Activated CD4-positive, CD25-positive, alpha-beta regulatory T cell (primary cell): ENCODE results near the gene VAV3.

Source experiments
- DNase-seq, 4 experiments: peaks; one replicate each; lab custom pipeline; 2025; lab: John Stamatoyannopoulos, UW

The VAV3 gene

GRCh38 chr1:107574044-107574443, 390.9 kb downstream of the VAV3 start:
- no peak for DNase-seq

DNA sequence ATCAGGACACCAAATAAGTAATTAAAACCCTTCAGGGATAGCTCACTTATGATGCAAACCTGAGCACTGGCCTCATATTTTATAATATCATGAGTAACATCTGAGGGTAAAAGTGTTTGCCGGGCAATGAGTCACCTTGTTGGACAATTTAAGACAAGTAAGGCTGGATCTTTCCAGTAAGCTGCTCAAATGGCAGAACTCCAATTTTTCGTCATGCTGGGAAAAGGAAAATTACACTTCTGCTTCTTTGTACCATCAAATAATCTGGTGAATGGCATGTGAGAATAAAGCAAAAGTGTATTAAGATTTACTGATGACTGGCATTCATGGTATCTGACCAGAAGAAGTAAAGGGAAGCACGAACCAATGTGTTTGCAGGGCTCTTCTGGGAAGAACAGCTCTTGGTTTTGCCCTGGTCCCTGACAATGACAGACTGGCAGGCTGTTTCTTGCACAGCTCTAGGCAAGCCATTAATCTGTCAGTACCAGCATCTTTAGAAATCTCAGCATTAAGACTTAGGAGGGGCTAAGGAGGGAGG, 392.2 kb downstream of the VAV3 start:
- no peak for DNase-seq

- DNase-seq = no peak
These were observed 394.2 kb downstream of the VAV3 start for GRCh38 chr1:107570768-107571167.

- no peak for DNase-seq
These were observed 401.5 kb downstream of the VAV3 start for GRCh38 chr1:107563441-107563840.

DNA sequence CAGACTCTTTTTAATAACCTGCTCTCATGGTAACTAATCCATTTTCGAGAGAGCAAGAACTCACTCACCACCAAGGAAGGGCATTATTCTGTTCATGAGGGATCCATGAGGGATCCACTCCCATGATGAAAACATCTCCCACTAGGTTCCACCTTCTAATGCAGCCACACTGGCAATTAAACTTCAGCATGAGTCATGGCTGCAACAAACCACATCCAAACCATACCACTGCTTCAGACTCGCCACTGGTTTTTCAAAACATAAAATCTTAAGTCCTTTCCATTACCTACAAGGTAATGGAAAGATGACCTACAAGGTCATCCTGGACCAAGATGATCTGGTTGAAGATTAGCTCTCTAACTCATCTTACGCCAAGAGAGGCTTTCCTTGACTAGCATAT, 405.1 kb downstream of the VAV3 start:
- DNase-seq = no peak

GRCh38 chr1:107557095-107557494, 407.9 kb downstream of the VAV3 start:
- no peak for DNase-seq

DNA sequence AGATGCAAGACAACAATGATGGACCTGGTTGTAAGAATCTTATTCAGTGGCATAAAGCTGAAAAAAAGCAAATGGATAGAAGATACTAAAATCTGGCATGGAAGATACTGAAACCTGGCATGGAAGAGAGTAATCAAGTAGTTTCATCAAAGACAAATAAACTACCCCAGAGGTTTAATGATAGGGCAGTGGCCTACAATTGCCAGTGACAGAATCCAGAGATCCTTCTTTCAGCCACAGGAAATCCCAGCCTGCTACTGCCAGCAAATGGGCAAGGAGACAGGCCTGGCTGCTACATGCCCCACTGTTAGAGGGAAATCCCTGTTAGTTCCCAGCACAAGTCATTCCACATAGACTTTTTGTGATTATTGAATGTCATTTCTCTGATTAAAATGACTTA, 409.4 kb downstream of the VAV3 start:
- DNase-seq = no peak

GRCh38 chr1:107552781-107553180, 412.2 kb downstream of the VAV3 start:
- no peak for DNase-seq

- DNase-seq = no peak
These were observed 413.5 kb downstream of the VAV3 start for GRCh38 chr1:107551456-107551855.

DNA sequence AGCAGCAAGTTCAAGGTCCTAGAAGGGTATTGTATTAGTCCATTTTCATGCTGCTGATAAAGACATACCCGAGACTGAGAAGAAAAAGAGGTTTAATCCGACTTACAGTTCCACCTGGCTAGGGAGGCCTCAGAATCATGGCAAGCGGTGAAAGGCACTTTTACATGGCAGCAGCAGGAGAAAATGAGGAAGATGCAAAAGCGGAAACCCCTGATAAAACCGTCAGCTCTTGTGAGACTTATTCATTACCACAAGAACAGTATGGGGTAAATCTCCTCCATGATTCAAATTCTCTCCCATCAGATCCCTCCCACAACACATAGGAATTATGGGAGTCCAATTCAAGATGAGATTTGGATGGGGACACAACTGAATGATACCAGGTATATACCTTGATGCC, 414.6 kb downstream of the VAV3 start:
- no peak for DNase-seq

GRCh38 chr1:107549152-107549810, 415.7 kb downstream of the VAV3 start:
- DNase-seq = no peak

GRCh38 chr1:107548276-107548675, 416.7 kb downstream of the VAV3 start:
- DNase-seq = no peak

GRCh38 chr1:107547363-107548155, 417.4 kb downstream of the VAV3 start:
- DNase-seq = no peak

DNA sequence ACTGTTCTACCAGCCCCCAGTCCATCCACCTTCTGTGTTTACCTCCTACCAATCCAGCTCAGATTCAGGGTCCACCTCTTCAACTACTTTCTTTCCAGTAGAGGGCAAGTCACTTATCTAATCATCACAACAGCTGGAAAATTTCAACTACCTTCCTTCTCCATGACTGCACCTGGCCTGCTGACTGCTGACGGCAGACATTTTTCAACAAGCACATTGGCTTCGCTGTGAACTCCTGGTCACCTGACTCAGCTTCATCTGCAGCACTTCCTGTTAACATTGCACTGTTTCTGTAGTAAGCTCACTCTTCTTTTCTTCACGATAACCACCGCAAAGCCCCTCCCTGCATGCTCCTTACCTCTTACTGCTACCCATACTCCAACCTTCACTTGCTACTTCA, 418.4 kb downstream of the VAV3 start:
- DNase-seq = no peak

DNA sequence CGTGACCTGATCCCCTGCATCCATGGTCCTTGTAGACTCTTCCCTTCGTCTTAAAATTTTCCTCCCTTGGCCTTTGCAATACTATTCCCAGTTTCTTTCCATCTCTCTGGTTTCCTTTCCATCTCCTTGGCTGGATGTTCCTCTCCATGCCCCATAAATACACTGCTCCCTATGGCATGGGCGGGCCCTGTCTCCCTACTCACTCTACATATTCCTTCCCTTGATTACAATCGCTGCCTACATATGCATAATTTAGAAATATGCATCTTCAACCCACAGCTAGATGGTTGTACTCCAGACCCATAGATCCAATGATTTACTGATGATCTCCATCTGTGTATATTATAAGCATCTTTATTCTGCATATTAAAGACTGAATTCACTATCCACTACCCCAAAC, 419.1 kb downstream of the VAV3 start:
- DNase-seq = no peak

- DNase-seq = no peak
These were observed 419.9 kb downstream of the VAV3 start for GRCh38 chr1:107545056-107545577.

DNA sequence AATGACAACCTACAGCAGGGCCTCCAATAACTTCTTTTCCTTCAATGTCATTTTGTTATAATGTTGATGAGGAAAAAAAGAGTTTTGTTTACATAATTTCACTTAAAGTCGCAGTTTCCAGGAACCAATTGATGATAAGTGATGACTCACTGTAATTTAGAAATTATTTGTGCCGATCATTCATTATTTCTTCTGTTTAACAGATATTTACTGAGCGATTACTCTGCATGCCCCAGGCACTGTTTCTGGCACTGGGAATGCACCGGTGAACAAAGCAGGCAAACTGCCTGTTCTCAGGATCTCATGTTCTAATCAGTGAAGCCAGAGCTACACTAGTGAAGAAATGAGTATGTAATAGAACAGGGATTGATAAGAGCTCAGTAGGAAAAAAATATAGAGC, 420.7 kb downstream of the VAV3 start:
- no peak for DNase-seq

DNA sequence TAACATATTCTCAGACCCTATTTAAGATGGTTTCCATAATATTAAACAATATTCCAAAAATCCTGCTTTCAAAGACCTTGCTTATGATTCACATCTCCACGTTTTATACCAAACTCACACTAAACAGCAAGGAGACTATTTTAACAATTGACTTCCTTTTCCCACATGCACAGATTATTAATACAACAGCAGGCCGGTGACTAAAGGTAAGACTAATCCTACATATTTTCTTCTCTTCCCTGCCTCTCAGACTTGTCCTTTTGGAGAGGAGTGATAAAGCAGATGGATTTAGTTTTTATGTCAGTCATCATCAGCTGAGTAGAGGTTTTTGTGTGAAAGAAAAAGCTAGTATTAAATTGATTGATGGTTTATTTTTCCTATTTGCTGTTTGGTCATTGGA, 423.6 kb downstream of the VAV3 start:
- DNase-seq = no peak

DNA sequence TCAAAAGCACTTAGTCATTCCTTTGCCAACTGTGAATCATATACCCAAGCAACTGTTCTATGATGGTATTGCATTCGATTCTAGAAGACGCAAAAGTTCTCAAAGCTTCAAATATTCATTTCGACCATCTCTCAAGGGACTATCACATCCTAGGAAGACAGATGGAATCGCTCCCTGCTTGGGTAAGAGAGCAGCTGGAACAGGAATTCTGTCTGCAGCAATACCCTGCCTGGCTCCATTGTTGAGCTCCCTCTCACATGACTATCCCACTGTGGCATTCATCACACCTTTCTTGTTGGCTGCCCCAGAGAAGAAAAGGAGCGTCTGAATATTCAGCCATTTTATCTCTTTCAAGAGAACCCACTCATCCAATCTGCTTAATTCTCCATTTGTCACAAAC, 426.5 kb downstream of the VAV3 start:
- no peak for DNase-seq

DNA sequence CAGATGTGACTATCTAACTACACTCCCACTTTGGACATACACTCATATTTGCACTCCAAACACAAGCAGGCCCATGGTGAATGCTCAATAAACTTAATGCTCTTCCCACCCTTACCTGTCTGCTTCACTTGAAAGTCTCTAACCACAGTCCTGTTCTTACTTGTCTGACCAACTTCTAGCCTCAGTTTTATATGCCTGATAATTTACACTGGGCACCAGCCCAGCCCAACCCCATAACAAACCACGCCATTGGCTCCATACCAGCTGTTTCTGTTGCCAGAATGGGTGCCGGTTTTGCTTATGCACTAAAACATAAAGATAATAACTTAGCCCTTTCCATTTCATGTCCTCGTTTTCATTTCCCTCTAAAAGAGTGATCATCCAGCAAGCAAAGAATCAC, 428.7 kb downstream of the VAV3 start:
- no peak for DNase-seq

DNA sequence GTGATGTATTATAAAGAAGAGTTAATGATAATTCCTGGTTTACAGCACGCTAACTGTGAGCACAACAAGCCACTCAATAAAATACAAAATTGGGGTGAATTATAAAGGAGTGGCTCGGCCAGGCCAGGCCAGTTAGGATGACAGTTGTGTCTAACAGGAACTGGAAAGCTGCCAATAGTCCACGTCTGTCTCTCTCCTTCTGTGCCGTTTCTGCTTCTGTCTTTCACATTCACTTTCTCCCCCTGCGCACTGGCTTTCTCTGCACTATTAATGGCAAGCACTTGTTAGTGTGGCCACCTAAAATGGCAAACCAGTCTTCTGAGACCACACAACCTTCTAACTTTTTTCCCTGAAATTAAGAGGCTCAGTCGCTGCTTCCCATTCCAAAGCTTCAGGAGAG, 429.9 kb downstream of the VAV3 start:
- DNase-seq = no peak

DNA sequence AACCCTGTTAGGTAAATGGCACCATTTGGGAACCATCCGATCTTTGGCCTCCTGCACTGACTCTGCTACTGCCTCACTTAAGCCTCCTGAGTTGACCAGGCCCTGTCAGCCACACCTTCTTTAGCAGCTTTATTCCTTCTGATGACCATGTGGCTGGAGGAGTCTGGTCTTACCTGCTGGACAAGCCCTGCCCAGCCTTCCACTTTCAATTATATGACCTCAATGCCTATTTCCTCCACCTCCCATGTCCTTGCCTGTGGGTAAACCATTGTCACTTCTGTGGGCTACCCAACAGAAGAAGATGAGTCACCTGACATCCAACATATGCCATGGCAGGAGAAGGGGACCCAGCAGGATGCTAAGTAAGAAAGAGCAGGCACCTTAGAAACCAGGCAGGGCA, 430.3 kb downstream of the VAV3 start:
- no peak for DNase-seq

DNA sequence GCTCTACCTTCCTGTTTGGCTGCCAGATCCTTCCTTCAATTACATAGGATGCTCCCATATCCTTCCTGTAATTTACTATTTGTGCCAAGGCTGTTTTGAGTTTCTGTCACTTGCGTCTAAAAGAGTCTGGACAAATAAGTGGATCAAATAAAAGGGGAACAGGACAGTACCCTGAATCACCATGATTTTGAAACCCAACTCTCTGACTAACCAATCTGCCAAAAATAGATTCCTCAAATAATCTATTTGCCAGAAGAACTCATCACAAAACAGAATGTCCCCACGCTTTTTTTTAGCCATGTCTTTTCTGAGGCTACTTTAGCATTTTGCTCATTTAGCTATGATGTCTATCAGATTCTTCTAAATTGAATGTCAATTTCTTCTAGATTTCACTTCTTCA, 431.5 kb downstream of the VAV3 start:
- no peak for DNase-seq
